Mucosa of descending colon (tissue), 3 donors: Measurements from ENCODE around the gene PARP12. TPM values are rescaled to one million over a fixed set of nuclear protein-coding genes. Genes with fewer than 3 reads are reported as not detected.

ENCODE experiments used
- ATAC-seq: fragments of 200-7000 bp; cut with Tn5 transposase; one replicate; pipeline ENCODE4 v1.9.1; 2020; ENCODE audit warnings: mild to moderate bottlenecking, moderate library complexity
- DNase-seq, 3 donors: peaks; one replicate each; pipeline ENCODE4 v3.0.0-alpha.2; 2020
- H3K36me3 ChIP-seq: fragments of 200-600 bp; one replicate; pipeline ENCODE4 v1.8.0; 2021; ENCODE audit warnings: low read depth, mild to moderate bottlenecking
- H3K4me1 ChIP-seq: fragments of 200-600 bp; one replicate; pipeline ENCODE4 v1.8.0; 2021; ENCODE audit warnings: low read depth, mild to moderate bottlenecking
- H3K4me3 ChIP-seq: fragments of 200-600 bp; one replicate; pipeline ENCODE4 v1.8.0; 2021; ENCODE audit warnings: mild to moderate bottlenecking
- H3K9me3 ChIP-seq: fragments of 200-600 bp; one replicate; pipeline ENCODE4 v1.8.0; 2021; ENCODE audit warnings: mild to moderate bottlenecking
- CTCF ChIP-seq: fragments of 200-600 bp; IDR thresholded peaks from one replicate; pipeline ENCODE4 v1.8.0; 2022; ENCODE audit warnings: antibody characterized with exemption, mild to moderate bottlenecking
- intact Hi-C, 2 donors: fragments of 100-400 bp; cut with DNase I in 1 of 2; cut with micrococcal nuclease in 1 of 2; formaldehyde crosslinking; loops; one replicate each; pipeline versions ENCODE4 v1.11.0 to v1.11.1; 2022; cut with DNase I, micrococcal nuclease
- total RNA-seq, 3 donors: library from RNA; stranded (reverse); fragmentation: NEBNext Ultra II Directional in 2 of 3; extraction: Animal tissue kit (Norgen Biotek cat#: 25700) in 2 of 3; gene quantifications; one replicate each; pipeline versions ENCODE4 v1.2.1 to v1.2.4, GENCODE V29; 2021 to 2023
- donor health status: DM: no; HTN: no; CAD: no; lungs with moderate emphysema.
- donor health status: DM: no; HTN: no; CAD: no.
- donor health status: DM: no; HTN: yes; CAD: no.

Gene PARP12
- total RNA-seq, 3 donors from 2014 or later = 55.7 to 77.0 (median 61.8) TPM

- no peaks in the 10 kb centered on the region for H3K4me1 ChIP-seq
- no peaks in the 10 kb centered on the region for H3K9me3 ChIP-seq
- H3K36me3 ChIP-seq = no peaks in the 10 kb centered on the region
- intact Hi-C loops = no loop called here
- no peak overlapping the region for H3K4me3 ChIP-seq
- no peak for TF ChIP-seq CTCF
- DNase-seq = no peak
- no peak for ATAC-seq
Measured at GRCh38 chr7:139982927-139983920, 79.5 kb downstream of the PARP12 start.

GRCh38 chr7:139981511-139981895 is 81.2 kb downstream of the PARP12 start:
- ATAC-seq (no peak), DNase-seq (no peak)
- Histone ChIP-seq H3K9me3 (no peaks in the 10 kb centered on the region), H3K4me1 (no peaks in the 10 kb centered on the region), H3K4me3 (no peak overlapping the region), H3K36me3 (no peaks in the 10 kb centered on the region)
- no peak for TF ChIP-seq CTCF
- intact Hi-C loops = no loop called here

GRCh38 chr7:139976838-139977656 is 85.7 kb downstream of the PARP12 start:
- intact Hi-C loops = no loop called here
- DNase-seq (no peak), ATAC-seq (no peak)
- Histone ChIP-seq H3K4me1 (no peaks in the 10 kb centered on the region), H3K9me3 (no peaks in the 10 kb centered on the region), H3K4me3 (no peak overlapping the region), H3K36me3 (no peaks in the 10 kb centered on the region)
- TF ChIP-seq CTCF = no peak

GRCh38 chr7:139976055-139976837 is 86.5 kb downstream of the PARP12 start:
- intact Hi-C loops = no loop called here
- ATAC-seq = no peak

More at GRCh38 chr7:139976055-139976837, 86.5 kb downstream of the PARP12 start:
- TF ChIP-seq CTCF = no peak
- Histone ChIP-seq H3K9me3 (no peaks in the 10 kb centered on the region), H3K36me3 (no peaks in the 10 kb centered on the region), H3K4me1 (no peaks in the 10 kb centered on the region), H3K4me3 (no peak overlapping the region)
- DNase-seq = no peak
